ENCODE results near the gene MRE11. TPM values are rescaled to one million over a fixed set of nuclear protein-coding genes. Genes with fewer than 3 reads are reported as not detected.

MRE11 gene
- total RNA-seq, 1 experiment from 2014 or later, result 40.7 TPM

DNA sequence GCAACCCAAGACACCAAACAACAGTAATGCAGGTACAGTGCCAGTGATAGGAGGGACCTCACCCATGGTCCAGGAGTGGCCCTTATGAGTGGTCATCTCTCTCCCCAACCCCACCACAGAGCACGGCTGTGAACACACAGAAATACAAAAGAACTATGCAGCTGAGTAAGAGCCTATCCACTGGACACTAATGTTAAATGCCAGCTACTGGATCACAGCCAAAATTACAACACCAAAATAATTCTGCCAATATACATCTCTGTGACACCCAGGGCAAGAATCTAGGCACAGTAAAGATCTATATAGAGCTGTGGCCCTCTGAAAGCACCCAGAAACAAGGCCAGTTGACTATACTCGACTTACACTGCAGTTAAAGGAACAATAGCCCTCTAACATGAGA lies 69.6 kb downstream of the MRE11 start:
- peak overlapping the region; percentile 25; the same call in 1 of the 2 replicates for H3K14ac ChIP-seq (ENCODE audit: insufficient read depth, low read length)
- H2AFZ ChIP-seq (ENCODE audit: low read length), result no peak overlapping the region
- no peaks in the 10 kb centered on the region for H3K23me2 ChIP-seq (ENCODE audit: insufficient read length, low read depth, low read length, poor library complexity, severe bottlenecking)
- H4K20me1 ChIP-seq (ENCODE audit: control insufficient read depth, insufficient read depth, insufficient read length), result no peaks in the 10 kb centered on the region
- no peak overlapping the region for H3T11ph ChIP-seq (ENCODE audit: low read length)
- H4K8ac ChIP-seq (replicated peaks; ENCODE audit: insufficient read length, low read depth, low read length), result no peak overlapping the region
- peaks cover 10 to 41% (median 27%) of the 10 kb centered on the region in 3 experiments for H3K36me3 Mint-ChIP-seq (ENCODE audit: insufficient read depth in 1 of 3, low read depth in 3 of 3)
- no peak overlapping the region for H3K56ac ChIP-seq (ENCODE audit: insufficient read length, low read depth, low read length)
- H3K27ac ChIP-seq (ENCODE audit: insufficient read length, low read depth, low read length), result no peak overlapping the region
- H2BK5ac ChIP-seq (ENCODE audit: insufficient read length, low read length), result no peak overlapping the region
- no peaks in the 10 kb centered on the region; the same call in 1 of the 2 replicates for H3K27me3 Mint-ChIP-seq (ENCODE audit: low read depth)
- no peak overlapping the region for H3K4me3 Mint-ChIP-seq
- H2BK20ac ChIP-seq (ENCODE audit: low read depth, low read length, poor library complexity, severe bottlenecking), result no peak overlapping the region
- no CpG with 5 or more reads among the region's 2 CpGs for WGBS (ENCODE audit: extremely low coverage, insufficient read length, low lambda C conversion rate)
- H3K27ac Mint-ChIP-seq, result peak overlapping the region in 2 of 3 experiments; percentile 11 to 27; a peak in 2 of 7 replicates
- no peak overlapping the region for H3K23ac ChIP-seq (ENCODE audit: insufficient read length, low read depth, low read length)
- DNase-seq, result no peak
- H3K79me1 ChIP-seq (ENCODE audit: insufficient read depth, low read depth, low read length, poor library complexity, severe bottlenecking), result no peaks in the 10 kb centered on the region
- no peaks in the 10 kb centered on the region for H3K79me2 ChIP-seq (ENCODE audit: insufficient read depth, low read length)
- no peak overlapping the region for H2BK120ac ChIP-seq (ENCODE audit: low read depth, low read length, poor library complexity, severe bottlenecking)
- H2BK12ac ChIP-seq (ENCODE audit: insufficient read length, low read depth, low read length), result no peak overlapping the region
- H2BK15ac ChIP-seq (ENCODE audit: low read depth, low read length), result no peak overlapping the region
- no peaks in the 10 kb centered on the region for H3K9me3 ChIP-seq (ENCODE audit: control insufficient read depth, low read depth, low read length)
- H3K18ac ChIP-seq (ENCODE audit: insufficient read length, low read depth, low read length), result no peak overlapping the region
- TF ChIP-seq, protein P1, sequence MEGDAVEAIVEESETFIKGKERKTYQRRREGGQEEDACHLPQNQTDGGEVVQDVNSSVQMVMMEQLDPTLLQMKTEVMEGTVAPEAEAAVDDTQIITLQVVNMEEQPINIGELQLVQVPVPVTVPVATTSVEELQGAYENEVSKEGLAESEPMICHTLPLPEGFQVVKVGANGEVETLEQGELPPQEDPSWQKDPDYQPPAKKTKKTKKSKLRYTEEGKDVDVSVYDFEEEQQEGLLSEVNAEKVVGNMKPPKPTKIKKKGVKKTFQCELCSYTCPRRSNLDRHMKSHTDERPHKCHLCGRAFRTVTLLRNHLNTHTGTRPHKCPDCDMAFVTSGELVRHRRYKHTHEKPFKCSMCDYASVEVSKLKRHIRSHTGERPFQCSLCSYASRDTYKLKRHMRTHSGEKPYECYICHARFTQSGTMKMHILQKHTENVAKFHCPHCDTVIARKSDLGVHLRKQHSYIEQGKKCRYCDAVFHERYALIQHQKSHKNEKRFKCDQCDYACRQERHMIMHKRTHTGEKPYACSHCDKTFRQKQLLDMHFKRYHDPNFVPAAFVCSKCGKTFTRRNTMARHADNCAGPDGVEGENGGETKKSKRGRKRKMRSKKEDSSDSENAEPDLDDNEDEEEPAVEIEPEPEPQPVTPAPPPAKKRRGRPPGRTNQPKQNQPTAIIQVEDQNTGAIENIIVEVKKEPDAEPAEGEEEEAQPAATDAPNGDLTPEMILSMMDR (conservative IDR thresholded peaks at IDR 0.05), result no peak
- H2AK5ac ChIP-seq (ENCODE audit: insufficient read length, low read length), result no peak overlapping the region
- H3K9me3 Mint-ChIP-seq, result peaks cover 2 to 3% of the 10 kb centered on the region in 2 experiments; a peak in 2 of 5 replicates
- no peak overlapping the region for H4K91ac ChIP-seq (ENCODE audit: insufficient read length, low read depth, low read length)
- H3K4me1 Mint-ChIP-seq, result peaks cover 6 to 12% of the 10 kb centered on the region in 2 experiments
- no peaks in the 10 kb centered on the region for H3K4me1 ChIP-seq (ENCODE audit: insufficient read depth, low read length)
- H3K4ac ChIP-seq (ENCODE audit: low read depth, low read length), result no peak overlapping the region
- no peak overlapping the region for H4K5ac ChIP-seq (ENCODE audit: insufficient read length, low read depth, low read length)
- H3K27me3 ChIP-seq (ENCODE audit: insufficient read depth, low read length), result no peaks in the 10 kb centered on the region
- no peak overlapping the region for H3K4me2 ChIP-seq (ENCODE audit: insufficient read depth, insufficient read length, low read length)
- H3K9ac ChIP-seq (ENCODE audit: extremely low read depth, insufficient read length, low read length), result no peak overlapping the region

Data from H9 (cell line).